GM10266 (cell line): ENCODE measurements around the gene MYO9A.
"Not testable (repeated sequence)": the region's sequence is repeated elsewhere in the genome, so short reads cannot be mapped to it uniquely, and the experiment has no call there.

ENCODE experiments used
- DNase-seq: peaks from one replicate; pipeline ENCODE4 v3.0.0; 2012; ENCODE audit errors: extremely low spot score
- TF ChIP-seq, protein P1 (sequence below): IDR thresholded peaks from 2 replicates; pipeline ENCODE4 v1.5.1; 2012; ENCODE audit warnings: mild to moderate bottlenecking, low read depth; ENCODE audit not compliant: control insufficient read depth, insufficient read depth; ENCODE audit errors: missing control alignments

Gene MYO9A

DNA sequence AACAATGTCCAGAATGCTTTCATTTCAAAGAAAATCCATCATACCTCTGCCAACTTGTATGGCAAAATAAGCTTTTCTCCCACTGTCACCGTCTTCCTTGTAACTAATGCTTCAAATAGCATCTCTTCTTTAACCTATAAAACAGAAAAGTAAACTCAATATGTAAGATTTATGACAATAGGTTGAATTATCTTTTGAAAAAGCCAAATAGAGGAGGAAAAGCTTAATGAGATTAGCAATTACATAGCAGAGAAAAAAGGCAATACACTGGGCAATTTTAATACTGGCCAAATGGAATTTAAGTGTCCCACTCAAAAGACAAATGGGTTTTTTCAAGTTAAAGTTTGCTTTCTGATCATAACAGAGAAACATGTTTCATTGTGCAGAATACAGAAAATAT lies 118.1 kb downstream of the MYO9A start:
- TF ChIP-seq, protein P1, sequence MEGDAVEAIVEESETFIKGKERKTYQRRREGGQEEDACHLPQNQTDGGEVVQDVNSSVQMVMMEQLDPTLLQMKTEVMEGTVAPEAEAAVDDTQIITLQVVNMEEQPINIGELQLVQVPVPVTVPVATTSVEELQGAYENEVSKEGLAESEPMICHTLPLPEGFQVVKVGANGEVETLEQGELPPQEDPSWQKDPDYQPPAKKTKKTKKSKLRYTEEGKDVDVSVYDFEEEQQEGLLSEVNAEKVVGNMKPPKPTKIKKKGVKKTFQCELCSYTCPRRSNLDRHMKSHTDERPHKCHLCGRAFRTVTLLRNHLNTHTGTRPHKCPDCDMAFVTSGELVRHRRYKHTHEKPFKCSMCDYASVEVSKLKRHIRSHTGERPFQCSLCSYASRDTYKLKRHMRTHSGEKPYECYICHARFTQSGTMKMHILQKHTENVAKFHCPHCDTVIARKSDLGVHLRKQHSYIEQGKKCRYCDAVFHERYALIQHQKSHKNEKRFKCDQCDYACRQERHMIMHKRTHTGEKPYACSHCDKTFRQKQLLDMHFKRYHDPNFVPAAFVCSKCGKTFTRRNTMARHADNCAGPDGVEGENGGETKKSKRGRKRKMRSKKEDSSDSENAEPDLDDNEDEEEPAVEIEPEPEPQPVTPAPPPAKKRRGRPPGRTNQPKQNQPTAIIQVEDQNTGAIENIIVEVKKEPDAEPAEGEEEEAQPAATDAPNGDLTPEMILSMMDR = no peak
- no peak for DNase-seq

DNA sequence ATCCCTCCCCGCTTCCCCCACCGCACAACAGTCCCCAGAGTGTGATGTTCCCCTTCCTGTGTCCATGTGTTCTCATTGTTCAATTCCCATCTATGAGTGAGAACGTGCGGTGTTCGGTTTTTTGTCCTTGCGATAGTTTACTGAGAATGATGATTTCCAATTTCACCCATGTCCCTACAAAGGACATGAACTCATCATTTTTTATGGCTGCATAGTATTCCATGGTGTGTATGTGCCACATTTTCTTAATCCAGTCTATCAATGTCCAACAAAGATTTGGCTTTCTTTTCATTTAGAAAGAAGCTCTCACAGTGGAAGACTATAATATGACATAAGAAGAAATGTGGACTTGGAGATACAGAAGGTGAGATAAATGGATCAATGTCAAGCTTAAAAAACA lies 119.2 kb downstream of the MYO9A start:
- not testable (repeated sequence) for DNase-seq

DNA sequence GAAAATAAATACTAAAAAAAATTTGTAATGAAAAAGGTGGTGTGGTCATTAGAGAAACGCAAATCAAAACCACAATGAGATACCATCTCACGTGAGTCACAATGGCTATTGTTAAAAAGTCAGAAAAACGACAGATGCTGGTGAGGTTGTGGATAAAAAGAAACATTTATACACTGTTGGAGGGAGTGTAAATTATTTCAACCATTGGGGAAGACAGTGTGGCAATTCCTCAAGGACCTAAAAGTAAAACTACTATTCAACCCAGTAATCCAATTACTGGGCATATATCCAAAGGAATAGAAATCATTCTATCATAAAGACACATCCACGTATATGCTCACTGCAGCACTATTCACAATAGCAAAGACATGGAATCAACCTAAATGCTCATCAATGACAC lies 120.3 kb downstream of the MYO9A start:
- DNase-seq = no peak
- TF ChIP-seq, protein P1 = no peak

GRCh38 chr15:71975816-71976150 lies 142.2 kb downstream of the MYO9A start:
- no peak for DNase-seq
- TF ChIP-seq, protein P1 = no peak

- TF ChIP-seq, protein P1 = no peak
- DNase-seq = no peak
Measured at GRCh38 chr15:71974211-71974610, 143.7 kb downstream of the MYO9A start.

DNA sequence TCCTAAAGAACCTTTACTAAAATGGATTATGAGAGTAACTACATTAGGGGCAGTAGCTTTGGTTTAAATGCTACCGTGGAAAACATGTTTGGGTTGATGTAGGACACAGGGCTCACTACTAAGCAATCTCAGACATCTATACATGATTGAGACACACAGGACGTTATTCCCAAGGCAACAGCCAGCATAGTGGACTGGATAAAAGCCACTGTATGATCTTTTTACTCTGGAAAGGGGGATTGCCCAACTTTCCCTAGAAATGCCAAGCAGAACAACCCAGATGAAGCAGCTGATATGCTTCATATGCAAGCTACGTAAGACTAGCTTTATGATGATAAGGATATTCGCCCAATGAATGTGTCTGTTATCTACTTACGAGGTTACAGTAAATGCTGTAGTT lies 144.6 kb downstream of the MYO9A start:
- TF ChIP-seq, protein P1 = no peak
- no peak for DNase-seq

- no peak for DNase-seq
- TF ChIP-seq, protein P1 = no peak
Measured at GRCh38 chr15:71971905-71972304, 146.0 kb downstream of the MYO9A start.

DNA sequence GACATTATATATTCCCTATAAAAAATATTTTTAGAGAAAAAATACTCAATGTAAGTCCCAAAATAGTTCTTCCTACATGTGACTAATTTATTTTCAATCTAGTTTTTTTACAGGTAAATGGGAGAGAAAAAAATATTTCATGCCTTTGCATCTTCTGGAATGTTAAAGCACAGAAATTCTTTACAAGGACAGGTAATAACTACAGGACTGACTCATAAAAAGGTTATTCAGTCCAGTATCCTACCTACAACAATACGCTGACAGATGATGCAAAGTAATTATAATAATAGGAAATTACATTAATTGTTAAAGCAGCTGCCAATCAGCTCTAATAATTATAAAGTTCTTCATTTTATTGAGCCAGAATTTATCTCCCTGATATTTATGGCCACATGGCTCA lies 147.5 kb downstream of the MYO9A start:
- TF ChIP-seq, protein P1 = no peak
- no peak for DNase-seq
